Gastrocnemius medialis (tissue), 4 donors: ENCODE results near the gene ZFYVE28. TPM values are rescaled to one million over a fixed set of nuclear protein-coding genes. Genes with fewer than 3 reads are reported as not detected.
A peak's percentile ranks its signal among the peaks of the same experiment; 100 is the strongest.

Source experiments
- ATAC-seq, 2 donors: fragments of 150-250 bp; one replicate each; pipeline ENCODE4 v1.9.1; 2016
- DNase-seq, 2 donors: peaks; one replicate each; pipeline ENCODE4 v3.0.0-alpha.2; 2019
- H3K27ac ChIP-seq, 4 donors: fragments of 200-600 bp; sonication (generic); 1 replicate in 1 of 4; 2 replicates in 3 of 4; pipeline ENCODE4 v1.5.1; 2016 to 2018; ENCODE audit warnings: mild to moderate bottlenecking in 2 of 4, moderate library complexity in 1 of 4
- H3K27me3 ChIP-seq, 3 donors: fragments of 200-600 bp; sonication (generic) in 2 of 3; 1 replicate in 1 of 3; 2 replicates in 2 of 3; pipeline versions ENCODE4 v1.5.1 to v1.6.0; 2016 to 2019; ENCODE audit warnings: mild to moderate bottlenecking in 1 of 3, moderate library complexity in 1 of 3
- H3K36me3 ChIP-seq, 2 donors: fragments of 200-600 bp; sonication (generic) in 1 of 2; one replicate each; pipeline ENCODE4 v1.5.1; 2017 to 2018
- H3K4me1 ChIP-seq, 2 donors: fragments of 200-600 bp; sonication (generic) in 1 of 2; one replicate each; pipeline ENCODE4 v1.5.1; 2016 to 2017; ENCODE audit warnings: mild to moderate bottlenecking in 2 of 2
- H3K4me3 ChIP-seq, 4 donors: fragments of 200-600 bp; sonication (generic) in 3 of 4; 1 replicate in 1 of 4; 2 replicates in 3 of 4; pipeline ENCODE4 v1.5.1; 2016 to 2019; ENCODE audit warnings: mild to moderate bottlenecking in 2 of 4
- H3K9me3 ChIP-seq, 3 donors: fragments of 200-600 bp; sonication (generic) in 2 of 3; 1 replicate in 1 of 3; 2 replicates in 2 of 3; pipeline ENCODE4 v1.5.1; 2016 to 2019
- POLR2A ChIP-seq, 2 donors: fragments of 450-650 bp; IDR thresholded peaks; one replicate each; pipeline ENCODE4 v1.6.1; 2017; ENCODE audit warnings: antibody characterized with exemption in 2 of 2, mild to moderate bottlenecking in 2 of 2, moderate library complexity in 2 of 2
- in situ Hi-C, 4 donors: fragments of 200-750 bp; cut with MboI; loops; one replicate each; pipeline versions ENCODE4 v1.15.0 to v1.8.0; 2017; ENCODE audit warnings: low sequenced_read_pairs in 4 of 4
- intact Hi-C: fragments of 100-400 bp; cut with DNase I; formaldehyde crosslinking; loops from one replicate; pipeline ENCODE4 v1.15.1; 2023; ENCODE audit warnings: low total_unique reads
- total RNA-seq, 4 donors: library from RNA; depleted of rRNA; stranded (reverse); fragments of >200 nt; gene quantifications; one replicate each; pipeline versions ENCODE4 v1.1.0 to v1.2.3, GENCODE V29; 2016
- TF ChIP-seq, protein P1 (sequence below), 5 experiments: fragments of 450-650 bp in 3 of 5; fragments of 200-600 bp in 2 of 5; sonication (generic) in 2 of 5; IDR thresholded peaks in 4 of 5; conservative IDR thresholded peaks in 1 of 5; 1 replicate in 4 of 5; 2 replicates in 1 of 5; pipeline ENCODE4 v1.5.1; 2016 to 2019; ENCODE audit warnings: antibody characterized with exemption in 5 of 5, mild to moderate bottlenecking in 3 of 5, moderate library complexity in 3 of 5

Gene ZFYVE28
- total RNA-seq, 4 donors from 2014 or later = 1.8 to 6.0 (median 3.4) TPM

DNA sequence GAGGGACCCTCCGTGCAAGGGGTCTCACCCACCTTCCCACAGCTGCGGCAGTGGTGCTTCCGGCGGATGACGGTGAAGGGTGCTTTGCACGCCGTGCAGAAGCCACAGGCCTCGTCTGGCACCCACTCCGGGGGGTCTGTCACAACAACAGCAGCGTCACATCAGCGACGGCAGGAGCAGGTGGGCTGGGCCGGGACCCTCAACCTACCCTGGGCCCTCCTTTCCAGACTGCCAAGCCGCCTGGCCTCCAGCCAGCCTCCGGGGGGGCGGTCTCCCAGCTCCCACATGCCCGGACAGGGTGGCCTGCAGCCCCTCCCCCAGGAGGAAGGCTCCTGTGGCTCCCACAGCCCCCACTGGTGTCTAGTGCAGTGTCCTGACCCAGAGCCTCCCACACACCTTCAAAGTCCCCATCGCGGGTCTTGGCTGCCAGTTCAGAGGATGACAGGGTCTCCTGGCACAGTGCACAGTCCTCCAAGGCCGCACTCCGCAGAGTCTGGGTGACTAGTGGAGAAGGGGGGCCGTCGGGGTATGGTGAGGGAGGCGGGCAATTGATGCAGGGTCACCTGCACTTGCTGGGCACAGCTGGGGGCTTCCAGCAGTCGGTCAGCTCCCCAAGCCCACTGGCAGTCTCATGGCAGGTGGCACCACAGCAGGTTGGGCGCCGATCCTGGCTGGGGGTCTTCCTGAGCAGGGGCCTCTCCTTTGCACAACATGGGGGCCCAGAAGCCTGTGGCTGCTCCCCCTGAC lies 147.0 kb downstream of the ZFYVE28 start:
- peaks cover 32 to 38% of the 10 kb centered on the region in 2 donors for H3K4me1 ChIP-seq
- in situ Hi-C loops (no loop called here), intact Hi-C loops (no loop called here)
- H3K9me3 ChIP-seq = no peaks in the 10 kb centered on the region
- ATAC-seq = no peak
- no peak for TF ChIP-seq POLR2A (IDR thresholded peaks at IDR 0.05)
- TF ChIP-seq, protein P1, sequence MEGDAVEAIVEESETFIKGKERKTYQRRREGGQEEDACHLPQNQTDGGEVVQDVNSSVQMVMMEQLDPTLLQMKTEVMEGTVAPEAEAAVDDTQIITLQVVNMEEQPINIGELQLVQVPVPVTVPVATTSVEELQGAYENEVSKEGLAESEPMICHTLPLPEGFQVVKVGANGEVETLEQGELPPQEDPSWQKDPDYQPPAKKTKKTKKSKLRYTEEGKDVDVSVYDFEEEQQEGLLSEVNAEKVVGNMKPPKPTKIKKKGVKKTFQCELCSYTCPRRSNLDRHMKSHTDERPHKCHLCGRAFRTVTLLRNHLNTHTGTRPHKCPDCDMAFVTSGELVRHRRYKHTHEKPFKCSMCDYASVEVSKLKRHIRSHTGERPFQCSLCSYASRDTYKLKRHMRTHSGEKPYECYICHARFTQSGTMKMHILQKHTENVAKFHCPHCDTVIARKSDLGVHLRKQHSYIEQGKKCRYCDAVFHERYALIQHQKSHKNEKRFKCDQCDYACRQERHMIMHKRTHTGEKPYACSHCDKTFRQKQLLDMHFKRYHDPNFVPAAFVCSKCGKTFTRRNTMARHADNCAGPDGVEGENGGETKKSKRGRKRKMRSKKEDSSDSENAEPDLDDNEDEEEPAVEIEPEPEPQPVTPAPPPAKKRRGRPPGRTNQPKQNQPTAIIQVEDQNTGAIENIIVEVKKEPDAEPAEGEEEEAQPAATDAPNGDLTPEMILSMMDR (IDR thresholded peaks at IDR 0.05 in 4 of 5, conservative IDR thresholded peaks at IDR 0.05 in 1 of 5) = no peak
- H3K36me3 ChIP-seq = no peaks in the 10 kb centered on the region
- no peak for DNase-seq
- peak overlapping the region in 3 of 4 donors; percentile 28 to 82 (median 35) for H3K27ac ChIP-seq
- H3K4me3 ChIP-seq = no peak overlapping the region
- no peaks in the 10 kb centered on the region for H3K27me3 ChIP-seq

GRCh38 chr4:2270341-2271165 lies 147.9 kb downstream of the ZFYVE28 start:
- no peak for ATAC-seq
- intact Hi-C loops (no loop called here), in situ Hi-C loops (no loop called here)
- Histone ChIP-seq H3K4me1 (peaks cover 41 to 47% of the 10 kb centered on the region in 2 donors), H3K27me3 (no peaks in the 10 kb centered on the region), H3K27ac (peak overlapping the region in 3 of 4 donors; percentile 80 to 86 (median 82)), H3K4me3 (no peak overlapping the region), H3K36me3 (no peaks in the 10 kb centered on the region), H3K9me3 (no peaks in the 10 kb centered on the region)
- DNase-seq = no peak
- TF ChIP-seq, protein P1 (IDR thresholded peaks at IDR 0.05 in 4 of 5, conservative IDR thresholded peaks at IDR 0.05 in 1 of 5) = no peak
- no peak for TF ChIP-seq POLR2A (IDR thresholded peaks at IDR 0.05)

DNA sequence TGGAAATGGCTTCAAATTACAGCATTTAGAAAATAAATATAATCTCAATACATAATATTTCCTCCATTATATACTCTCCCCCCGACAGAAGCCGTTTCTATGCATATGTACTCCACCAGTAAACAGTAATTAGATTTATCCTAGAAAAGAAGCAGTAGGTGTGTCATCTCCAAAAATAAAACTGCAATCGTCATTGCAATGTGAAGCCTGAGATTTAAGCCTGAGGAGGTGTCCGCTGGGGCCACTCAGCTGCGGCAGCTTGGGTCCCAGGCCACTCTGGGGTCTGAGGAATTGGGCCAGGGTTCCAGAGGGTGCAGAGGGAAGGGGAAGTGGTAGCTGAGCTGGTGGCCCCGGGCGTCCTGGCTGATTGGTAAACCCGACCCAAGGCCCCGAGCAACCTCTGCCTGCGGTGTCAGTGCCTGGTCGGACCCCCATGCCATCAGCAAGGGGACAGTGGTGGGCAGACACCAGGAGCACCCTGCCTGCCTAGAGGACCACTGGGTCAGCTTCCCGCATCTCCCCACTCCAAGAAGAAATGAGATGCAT lies 148.8 kb downstream of the ZFYVE28 start:
- Histone ChIP-seq H3K4me3 (peak overlapping the region in 3 of 4 donors; percentile 21 to 35 (median 25)), H3K36me3 (no peaks in the 10 kb centered on the region), H3K27me3 (no peaks in the 10 kb centered on the region), H3K4me1 (peaks cover 44 to 56% of the 10 kb centered on the region in 2 donors), H3K27ac (peak overlapping the region; percentile 78 to 86 (median 81)), H3K9me3 (no peaks in the 10 kb centered on the region)
- intact Hi-C loops (loop anchor here (10.0 kb wide), 1 partner anchor 485 kb away; the partner anchor contains the start of gene TNIP2), in situ Hi-C loops (no loop called here)
- ATAC-seq = peak; percentile 74 to 79
- no peak for DNase-seq
- TF ChIP-seq, protein P1 (IDR thresholded peaks at IDR 0.05 in 4 of 5, conservative IDR thresholded peaks at IDR 0.05 in 1 of 5) = no peak
- TF ChIP-seq POLR2A (IDR thresholded peaks at IDR 0.05) = no peak

DNA sequence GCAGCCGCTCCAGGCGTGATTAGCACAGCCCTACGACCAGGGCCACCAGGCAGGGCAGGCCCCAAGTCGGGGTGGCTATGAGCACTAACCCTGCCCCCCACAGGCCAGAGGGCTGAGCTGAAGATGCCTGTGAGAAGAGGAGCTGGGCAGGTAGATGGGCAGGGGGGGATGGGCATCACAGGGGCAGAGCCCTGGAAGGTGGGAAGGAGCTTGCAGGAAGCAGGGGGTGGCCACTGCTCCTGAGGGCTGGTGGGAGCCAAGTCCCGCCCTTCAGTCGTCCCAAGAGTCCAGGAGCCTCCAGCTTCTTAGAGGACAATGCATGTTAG lies 149.3 kb downstream of the ZFYVE28 start:
- Histone ChIP-seq H3K4me1 (peaks cover 44 to 59% of the 10 kb centered on the region in 2 donors), H3K9me3 (no peaks in the 10 kb centered on the region), H3K27me3 (no peaks in the 10 kb centered on the region), H3K27ac (peak overlapping the region; percentile 78 to 86 (median 81)), H3K4me3 (peak overlapping the region in 3 of 4 donors; percentile 21 to 35 (median 25)), H3K36me3 (no peaks in the 10 kb centered on the region)
- peak; percentile 18 to 23 for ATAC-seq
- no peak for DNase-seq
- in situ Hi-C loops = no loop called here
- TF ChIP-seq POLR2A (IDR thresholded peaks at IDR 0.05) = no peak
- TF ChIP-seq, protein P1 (IDR thresholded peaks at IDR 0.05 in 4 of 5, conservative IDR thresholded peaks at IDR 0.05 in 1 of 5) = no peak
- intact Hi-C loops = loop anchor here (10.0 kb wide), 1 partner anchor 486 kb away; the partner anchor contains the start of gene TNIP2
